GM18858 (cell line): Measurements from ENCODE around the gene EGR4.
"Not testable (repeated sequence)": the region's sequence is repeated elsewhere in the genome, so short reads cannot be mapped to it uniquely, and the experiment has no call there.

Experiments
- ATAC-seq: cut with Tn5 transposase; IDR thresholded peaks from one replicate; pipeline ENCODE4 v1.9.1; 2021; ENCODE audit not compliant: unreplicated experiment

EGR4 gene

DNA sequence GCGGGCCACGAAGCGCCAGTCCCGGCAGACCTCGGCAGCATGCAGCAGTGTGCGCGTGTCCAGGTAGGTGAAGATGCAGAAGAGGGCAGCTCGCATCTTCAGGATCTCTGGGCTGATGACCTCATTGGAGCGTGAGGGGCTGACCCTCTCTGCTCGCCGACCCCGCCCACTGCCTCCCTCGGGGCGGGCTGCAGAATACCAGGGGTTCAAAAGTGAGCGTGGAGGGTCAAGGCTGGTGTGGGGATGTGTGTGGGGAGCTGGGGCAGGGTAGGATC lies 29.1 kb downstream of the EGR4 start:
- no peak for ATAC-seq

DNA sequence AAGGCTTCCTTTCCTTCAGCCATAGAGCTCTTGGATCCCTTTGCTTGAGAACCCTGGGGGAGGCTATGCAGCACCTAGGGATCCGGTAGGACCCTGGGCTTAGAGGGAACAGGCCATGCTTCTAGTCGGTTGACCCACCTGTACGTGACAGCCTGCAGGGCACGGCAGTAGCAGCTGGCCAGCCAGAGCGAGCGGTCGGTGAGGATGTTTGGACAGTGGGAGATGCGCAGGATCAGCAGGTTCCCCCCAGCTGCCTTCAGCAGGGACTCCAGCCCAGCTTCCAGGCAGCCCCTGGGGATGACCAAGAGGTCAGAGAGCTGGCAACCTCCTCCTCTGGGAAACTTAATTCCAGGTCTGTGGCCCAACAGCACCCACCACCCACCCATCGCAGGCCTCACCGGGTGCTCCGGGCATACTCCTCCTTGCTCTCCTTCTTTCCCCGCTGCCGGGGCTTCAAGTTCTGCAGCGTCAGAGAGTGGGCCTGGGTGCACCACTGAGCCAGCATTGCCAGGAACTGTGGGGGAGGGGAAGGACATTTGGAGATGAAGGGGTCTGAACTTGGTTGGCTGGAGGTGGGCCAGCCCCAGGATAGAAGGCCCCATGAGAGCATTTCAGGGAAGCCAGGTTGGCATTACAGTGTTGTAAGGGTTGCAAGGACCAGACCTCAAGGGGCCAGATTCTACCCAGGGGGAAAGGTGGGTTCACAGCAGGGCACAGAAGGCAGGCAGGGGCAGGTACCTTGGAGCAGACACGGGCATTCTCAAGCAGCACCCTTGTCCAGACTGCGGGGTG lies 29.6 kb downstream of the EGR4 start:
- ATAC-seq: no peak

DNA sequence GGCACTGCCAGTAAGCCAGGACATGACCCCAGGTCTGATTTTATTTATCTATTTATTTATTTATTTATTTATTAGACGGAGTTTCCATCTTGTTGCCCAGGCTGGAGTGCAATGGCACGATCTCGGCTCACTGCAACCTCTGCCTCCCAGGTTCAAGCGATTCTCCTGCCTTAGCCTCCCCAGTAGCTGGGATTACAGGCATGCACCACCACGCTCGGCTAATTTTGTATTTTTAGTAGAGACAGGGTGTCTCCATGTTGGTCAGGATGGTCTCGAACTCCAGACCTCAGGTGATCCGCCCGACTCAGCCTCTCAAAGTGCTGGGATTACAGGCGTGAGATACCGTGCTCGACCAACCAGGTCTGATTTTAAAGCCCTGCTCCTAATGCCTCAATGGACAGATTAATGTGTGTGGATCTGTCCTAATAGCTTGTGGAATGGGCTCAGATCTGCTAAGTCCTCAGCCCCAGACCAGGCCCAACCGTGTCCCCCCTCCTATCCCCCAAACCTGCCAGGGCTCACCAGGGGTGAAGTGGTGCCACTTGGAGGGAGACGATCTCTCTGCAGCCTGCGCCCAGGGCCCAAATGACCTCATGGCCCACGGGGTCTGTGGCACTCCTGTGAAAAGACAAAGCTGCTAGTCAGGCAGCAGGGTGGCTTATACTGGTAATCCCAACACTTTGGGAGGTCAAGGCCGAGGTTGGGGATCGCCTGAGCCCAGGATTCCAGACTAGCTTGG lies 30.5 kb downstream of the EGR4 start:
- ATAC-seq: not testable (repeated sequence)

DNA sequence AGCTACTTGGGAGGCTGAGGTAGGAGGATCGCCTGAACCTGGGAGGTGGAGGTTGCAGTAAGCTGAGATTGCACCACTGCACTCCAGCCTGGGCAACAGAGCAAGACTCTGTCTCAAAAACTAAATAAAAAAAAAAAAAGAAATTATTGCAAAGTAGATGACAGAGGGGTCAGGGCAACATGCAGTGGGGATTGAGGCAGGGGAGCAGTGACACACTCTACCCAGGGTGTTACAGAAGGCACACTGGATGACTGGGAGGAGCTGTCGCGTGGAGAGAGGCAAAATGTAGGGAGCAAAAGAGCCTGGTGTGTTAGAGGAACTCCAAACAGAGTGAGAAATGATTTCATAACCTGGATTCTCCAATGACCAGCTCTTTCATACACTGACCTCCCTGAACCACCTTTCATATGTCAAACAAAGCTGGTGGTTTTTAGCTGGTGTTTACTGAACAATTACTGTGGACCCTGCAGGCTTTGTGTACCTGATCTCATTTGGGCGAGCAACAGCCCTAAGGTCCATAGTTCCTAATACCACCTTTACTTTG lies 31.2 kb downstream of the EGR4 start:
- ATAC-seq: no peak

DNA sequence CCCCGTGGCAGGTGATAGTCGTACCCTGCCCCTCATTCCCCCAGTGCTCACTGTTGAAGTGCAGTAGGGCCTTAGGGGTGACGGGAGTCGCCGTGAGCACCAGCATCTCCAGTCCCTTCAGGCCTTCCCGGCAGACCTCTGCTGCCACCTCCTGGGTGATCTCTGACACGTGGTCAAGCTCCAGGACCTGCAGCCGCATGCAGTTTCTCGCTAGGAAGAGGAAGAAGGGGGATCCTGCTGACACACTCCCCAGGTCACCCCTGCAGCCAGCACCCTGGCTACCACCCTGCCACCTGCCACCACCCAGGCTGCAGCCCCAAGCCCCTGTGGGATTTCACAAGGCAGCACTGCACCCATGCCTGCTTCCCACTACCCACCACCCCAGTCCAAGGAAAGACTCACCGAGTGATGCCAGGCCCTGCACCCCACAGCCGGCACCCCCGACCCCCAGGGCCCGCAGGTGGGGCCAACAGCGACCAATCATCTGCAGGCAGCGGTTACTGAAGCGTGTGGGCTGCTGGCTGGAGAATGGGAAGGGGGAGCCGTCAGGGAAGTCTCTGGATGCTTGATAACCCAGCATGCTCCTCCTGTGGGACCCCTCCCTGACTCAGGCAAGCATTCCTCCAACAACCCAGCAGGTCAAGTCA lies 32.9 kb downstream of the EGR4 start:
- ATAC-seq: no peak

DNA sequence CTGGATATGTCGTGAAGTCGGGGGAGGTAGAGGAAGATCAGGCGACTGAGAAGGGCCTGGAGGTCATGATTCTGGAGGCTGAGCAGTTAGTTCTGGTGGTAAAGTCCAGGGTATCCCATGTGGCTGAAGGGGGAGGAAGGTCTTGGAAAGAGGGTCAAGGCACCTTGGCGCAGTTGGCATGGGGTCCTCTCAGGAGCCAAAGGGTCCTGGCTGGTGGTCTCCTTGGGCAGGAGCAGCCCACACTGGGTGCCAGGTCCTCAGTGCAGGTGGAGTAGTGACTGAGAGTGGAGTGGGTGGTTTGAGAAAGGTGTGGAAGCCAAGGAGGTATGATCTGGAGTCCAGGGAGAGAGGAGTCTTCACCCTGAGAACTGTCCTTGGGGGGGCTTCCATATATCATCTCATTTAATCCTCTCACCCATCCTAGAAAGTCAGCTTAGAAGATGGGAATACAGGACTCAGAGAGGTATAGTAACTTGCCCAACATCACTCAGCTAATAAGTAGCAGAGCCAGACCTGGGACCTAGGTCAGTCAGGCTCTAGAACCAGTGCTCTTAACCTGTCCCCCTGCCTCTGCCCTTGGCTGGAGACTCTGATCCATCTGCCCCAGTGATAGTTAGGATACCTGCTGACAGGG lies 33.5 kb downstream of the EGR4 start:
- no peak for ATAC-seq

DNA sequence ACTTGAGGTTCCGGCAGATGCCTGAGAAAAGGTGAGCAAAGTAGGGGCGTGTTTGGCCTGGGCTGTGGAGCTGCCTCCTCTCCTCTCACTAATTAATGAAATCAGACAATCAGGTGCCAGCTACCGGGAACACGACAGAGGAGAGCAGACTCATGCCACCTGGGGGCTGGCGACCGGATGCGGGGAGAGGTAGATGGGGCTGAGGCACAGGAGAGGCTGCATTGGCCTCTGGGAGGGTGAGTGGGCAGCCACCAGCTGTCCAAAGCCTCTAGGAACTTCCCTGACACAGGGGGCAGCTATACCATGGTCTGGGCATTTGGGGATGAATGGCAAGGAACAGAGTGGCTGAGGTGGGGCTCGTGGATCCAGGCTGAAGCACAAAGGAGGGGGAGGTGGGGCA lies 34.1 kb downstream of the EGR4 start:
- ATAC-seq: no peak

DNA sequence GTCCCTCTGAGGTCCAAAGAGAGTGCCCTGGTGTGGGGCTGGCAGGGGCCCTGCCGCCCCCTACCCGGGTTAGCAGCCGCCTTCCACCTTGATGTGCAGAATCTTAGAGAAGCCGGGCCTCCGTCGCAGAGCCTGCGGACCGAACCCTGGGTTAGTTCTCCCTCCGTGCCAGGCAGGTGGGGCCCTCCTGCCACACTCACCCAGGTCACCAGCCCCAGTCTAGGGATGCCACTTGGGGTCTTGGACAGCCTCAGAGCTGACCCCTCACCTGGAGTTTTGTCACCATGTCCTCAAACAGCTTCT lies 34.5 kb downstream of the EGR4 start:
- ATAC-seq: no peak

DNA sequence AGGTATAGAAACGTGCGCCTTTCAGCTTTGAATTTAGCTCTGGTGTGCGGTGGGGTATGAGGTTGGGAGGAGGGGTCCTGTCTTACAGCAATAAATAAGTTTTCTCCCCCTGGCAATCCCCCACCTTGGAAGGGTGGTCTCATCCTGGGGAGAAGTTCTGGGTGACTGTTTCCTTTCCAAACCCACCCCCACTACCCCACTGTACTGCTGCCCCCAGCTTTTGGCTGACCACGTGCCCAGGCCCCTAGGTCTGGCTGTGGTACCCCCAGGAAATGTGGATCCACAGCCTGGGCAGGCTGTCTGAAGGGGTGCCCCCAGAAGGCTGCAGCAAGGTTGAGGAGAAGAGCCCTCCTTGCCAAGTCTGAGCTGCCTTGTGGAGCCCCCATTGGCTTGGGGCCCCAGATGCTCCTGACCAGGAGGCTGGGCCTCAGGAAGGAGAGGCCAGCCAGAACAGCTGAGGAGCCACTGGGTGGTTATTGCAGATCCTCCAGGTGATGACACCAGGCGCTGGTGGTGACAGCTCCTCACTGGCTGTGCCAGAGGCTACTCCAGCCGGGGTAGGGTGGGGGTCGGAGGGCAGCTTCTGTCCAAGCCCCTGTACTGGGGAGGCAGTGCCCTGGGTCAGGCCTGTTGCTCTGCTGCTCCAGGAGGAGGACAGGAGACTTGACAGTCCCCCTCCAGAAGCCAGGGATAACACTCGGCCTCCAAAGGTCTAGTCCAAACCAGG lies 35.0 kb downstream of the EGR4 start:
- no peak for ATAC-seq

DNA sequence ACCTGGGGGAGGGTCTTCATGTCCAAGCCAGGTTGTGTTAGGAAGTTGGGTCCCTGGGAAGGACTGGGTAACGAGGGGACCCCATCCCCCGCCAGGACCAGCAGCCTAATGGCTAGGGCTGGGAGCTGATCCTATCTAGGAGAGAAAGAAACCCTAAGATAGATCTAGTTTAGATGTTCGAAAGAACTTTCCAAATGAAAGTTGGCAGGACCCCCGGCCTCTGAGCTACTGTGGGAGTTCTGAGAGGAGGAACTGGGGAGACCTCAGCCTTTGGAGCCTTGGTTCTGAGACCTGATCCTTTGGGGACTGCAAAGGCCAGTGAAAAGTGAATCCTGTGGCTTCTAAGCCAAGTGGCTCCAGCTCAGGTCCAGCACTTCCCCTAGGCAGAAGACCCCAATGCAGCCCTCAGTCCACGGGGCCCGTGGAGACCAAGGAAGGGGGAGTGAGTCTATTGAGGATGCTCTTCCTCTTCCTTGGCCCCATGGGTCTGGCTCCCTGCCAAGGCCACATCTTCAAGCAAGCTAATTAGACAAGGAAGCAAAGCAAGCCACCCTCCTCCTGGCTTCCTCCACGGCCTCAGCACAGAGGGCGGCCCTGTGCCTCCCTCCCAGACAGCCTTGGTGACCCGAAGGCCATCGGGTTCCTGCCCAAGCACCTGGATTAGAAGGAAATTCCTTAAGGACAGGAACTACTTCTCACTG lies 35.8 kb downstream of the EGR4 start:
- no peak for ATAC-seq

DNA sequence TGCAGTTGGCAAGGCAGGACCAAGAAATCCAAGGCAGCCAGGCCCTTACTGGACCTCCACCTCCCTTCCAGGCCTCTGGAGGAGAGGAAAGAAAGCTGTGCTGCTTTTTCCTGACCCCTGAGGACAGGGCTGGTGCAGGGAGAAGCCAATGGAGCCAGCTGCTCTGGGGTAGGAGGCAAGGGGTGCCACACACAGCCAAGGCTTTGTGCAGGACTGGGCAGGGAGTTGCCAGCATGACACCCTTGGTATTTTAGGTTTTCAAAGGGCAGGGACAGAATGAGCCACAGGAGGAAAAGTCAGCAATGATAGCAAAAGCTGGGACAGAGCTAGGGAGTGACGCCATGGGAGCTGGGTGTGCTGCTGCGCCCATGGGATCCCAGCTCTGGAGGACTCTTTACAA lies 36.3 kb downstream of the EGR4 start:
- ATAC-seq: no peak

DNA sequence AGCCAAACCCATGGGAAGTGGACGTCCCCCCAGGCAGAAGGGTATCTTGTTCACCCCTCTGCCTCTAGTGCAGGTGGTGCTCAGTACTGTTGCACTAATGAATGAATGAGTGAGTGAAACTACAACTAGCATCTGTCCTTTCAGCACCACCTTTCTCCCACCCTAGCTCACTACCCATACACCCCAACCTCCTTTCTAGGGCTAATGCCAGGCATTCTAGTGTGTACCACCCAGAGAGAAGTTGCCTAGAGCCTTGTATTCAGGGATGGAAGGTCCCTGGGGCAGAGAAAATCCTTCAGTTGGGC lies 36.8 kb downstream of the EGR4 start:
- ATAC-seq: no peak

DNA sequence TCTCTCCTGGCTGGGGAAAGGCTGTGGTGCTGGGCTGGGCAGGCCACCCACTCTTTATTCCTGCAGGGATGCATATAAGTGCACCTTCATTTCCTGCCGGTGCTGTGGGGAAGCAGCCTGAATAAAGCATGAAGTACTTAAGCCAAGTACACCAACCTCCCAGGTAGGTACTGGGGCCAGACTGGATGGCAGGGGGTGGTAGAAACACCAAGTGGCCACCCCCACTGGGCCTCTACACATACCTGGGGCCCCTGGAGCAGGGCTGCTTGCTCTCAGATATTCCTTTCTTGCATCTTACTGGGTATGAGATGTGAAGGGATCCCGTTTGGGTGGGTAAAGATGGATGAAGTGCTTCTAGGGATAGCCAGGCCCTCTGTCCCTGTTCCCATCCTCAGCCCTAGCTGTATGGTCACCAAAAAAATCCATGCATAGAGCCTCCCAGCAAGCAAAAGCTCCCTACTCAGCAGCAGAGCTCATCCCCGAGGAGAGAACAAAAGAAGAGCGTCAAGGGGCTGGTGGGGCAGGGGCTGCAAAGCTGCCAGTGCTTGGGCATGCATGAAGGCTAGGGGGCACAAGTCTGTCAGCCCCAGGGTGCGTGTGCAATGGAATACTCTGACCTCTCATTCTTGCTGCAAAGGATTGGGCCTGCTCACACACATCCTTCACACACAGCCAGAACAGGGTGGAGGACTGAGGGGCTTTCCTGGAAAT lies 37.3 kb downstream of the EGR4 start:
- ATAC-seq: no peak

DNA sequence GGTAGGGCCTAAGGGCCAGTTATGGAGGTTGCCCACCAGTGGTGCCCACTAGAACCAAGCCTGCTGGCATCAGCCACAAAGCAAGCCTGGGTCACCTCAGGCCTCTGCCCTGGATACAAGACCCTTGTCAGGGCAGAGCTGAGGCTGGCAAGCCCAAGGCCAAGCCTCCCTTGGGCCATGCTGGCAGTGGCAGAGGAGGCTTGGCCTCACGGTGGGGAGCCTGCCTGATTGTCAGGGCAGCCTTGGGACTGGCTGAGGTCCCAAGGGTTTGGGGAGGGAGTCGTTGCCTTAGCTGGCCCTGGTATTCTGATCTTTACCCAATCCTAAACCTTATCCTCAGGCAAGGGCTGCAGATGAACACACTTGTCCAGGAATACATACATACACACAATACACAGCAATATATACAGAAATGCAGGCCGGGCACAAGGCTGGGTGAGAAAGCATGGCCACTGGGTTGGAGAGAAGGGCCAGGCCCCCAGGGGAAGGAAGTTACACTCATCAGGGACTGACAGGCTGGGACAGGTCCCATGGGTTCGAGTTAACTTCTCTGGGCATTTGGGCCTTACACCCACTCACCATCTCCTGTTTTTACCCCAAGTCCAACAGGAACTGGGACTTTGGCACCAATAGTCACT lies 38.2 kb downstream of the EGR4 start:
- ATAC-seq: no peak

DNA sequence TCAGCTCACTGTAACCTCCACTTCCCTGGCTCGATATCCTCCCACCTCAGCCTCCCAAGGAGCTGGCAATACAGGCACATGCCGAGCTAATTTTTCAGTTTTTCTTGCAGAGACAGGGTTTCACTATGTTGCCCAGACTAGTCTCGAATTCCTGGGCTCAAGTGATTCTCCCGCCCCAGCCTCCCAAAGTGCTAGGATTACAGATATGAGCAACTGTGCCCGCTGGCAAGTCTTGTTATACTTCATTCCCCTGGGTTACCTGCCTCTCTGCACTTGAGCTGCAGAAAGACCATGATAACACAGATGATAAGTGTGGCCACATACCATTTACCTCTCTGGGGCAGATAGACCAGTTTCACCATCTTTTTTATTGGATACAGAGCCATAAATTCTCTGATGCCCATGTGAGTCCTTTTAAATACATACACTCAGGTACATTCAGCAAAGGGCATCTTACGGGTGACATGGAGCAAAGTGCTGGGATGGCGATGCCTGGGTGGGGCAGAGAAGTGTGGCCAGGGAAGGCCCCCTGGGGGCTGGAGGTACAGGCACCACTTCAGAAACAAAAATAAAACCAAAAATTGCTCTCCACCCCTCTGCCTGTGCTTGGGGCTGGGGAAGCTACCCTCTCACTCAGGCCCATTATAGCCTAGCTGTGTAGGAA lies 38.9 kb downstream of the EGR4 start:
- ATAC-seq: no peak

DNA sequence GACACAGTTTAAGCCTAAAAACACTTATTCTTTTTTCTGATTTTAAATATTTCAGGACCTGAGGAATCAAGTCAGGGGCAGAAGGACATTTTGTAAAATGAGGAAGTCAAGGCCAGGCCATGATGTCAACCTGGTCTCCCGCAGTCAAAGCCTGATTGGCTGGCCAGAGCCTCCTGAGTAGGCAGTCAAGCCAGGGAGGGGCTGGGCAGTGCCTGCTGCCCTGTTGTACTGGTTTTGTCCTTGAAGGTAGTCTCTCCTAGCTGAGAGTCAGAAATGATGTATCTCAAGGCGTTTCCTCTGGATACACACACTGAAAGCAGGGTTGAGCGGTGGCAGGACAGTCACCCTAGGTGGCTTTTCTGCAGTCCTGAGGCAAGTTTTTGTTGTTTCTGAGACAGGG lies 39.4 kb downstream of the EGR4 start:
- no peak for ATAC-seq

DNA sequence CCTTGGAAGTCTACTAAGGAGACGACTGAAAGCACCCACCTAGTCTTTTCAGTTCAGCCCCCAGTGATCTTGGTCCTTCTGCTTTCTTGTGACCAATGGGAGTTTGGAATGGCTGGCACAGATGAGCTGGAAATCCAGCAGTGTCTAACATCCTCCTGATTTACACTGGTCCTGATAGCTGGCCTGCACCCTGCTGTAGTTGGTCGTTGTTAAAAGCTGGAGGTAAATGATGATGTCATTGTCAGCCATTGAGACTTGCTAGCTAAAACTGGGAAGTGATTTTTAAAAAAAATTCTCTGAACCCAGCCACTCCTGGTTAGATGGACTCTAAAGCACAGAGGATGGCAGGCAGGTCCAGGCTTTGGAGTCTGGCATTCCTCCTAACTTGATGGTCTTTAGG lies 39.9 kb downstream of the EGR4 start:
- no peak for ATAC-seq

DNA sequence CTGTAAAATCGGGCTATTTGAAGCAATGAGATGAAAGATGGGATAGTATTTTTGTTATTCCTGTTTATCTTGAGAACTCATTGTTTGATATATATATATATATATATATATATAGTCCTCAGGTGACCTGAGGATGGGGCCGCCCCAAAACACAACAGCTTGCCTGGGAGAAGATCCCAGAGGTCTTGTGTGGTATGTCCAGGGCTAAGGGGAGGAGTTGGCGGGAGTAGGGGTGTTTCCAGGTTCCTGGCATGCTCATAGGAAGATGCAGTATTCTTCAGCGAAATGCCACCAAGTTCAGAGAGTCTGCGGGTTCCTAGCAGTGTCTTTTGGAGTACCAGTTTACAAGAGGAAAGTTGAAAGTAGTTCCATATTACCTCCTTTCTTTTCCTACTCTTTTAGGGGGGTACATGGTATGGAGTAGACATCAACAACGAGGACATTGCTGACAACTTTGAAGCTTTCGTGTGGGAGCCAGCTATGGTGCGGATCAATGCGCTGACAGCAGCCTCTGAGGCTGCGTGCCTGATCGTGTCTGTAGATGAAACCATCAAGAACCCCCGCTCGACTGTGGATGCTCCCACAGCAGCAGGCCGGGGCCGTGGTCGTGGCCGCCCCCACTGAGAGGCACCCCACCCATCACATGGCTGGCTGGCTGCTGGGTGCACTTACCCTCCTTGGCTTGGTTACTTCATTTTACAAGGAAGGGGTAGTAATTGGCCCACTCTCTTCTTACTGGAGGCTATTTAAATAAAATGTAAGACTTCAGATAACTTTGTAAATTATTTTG lies 40.9 kb downstream of the EGR4 start:
- ATAC-seq: no peak
